GM18517 (cell line): ENCODE data around the gene HARS1.
A peak's percentile ranks its signal among the peaks of the same experiment; 100 is the strongest.
"Not testable (repeated sequence)": the region's sequence is repeated elsewhere in the genome, so short reads cannot be mapped to it uniquely, and the experiment has no call there.

Experiments
- ATAC-seq: cut with Tn5 transposase; IDR thresholded peaks from one replicate; pipeline ENCODE4 v1.9.1; 2021; ENCODE audit warnings: mild to moderate bottlenecking, moderate library complexity; ENCODE audit not compliant: unreplicated experiment

Gene HARS1, protein sequence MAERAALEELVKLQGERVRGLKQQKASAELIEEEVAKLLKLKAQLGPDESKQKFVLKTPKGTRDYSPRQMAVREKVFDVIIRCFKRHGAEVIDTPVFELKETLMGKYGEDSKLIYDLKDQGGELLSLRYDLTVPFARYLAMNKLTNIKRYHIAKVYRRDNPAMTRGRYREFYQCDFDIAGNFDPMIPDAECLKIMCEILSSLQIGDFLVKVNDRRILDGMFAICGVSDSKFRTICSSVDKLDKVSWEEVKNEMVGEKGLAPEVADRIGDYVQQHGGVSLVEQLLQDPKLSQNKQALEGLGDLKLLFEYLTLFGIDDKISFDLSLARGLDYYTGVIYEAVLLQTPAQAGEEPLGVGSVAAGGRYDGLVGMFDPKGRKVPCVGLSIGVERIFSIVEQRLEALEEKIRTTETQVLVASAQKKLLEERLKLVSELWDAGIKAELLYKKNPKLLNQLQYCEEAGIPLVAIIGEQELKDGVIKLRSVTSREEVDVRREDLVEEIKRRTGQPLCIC

DNA sequence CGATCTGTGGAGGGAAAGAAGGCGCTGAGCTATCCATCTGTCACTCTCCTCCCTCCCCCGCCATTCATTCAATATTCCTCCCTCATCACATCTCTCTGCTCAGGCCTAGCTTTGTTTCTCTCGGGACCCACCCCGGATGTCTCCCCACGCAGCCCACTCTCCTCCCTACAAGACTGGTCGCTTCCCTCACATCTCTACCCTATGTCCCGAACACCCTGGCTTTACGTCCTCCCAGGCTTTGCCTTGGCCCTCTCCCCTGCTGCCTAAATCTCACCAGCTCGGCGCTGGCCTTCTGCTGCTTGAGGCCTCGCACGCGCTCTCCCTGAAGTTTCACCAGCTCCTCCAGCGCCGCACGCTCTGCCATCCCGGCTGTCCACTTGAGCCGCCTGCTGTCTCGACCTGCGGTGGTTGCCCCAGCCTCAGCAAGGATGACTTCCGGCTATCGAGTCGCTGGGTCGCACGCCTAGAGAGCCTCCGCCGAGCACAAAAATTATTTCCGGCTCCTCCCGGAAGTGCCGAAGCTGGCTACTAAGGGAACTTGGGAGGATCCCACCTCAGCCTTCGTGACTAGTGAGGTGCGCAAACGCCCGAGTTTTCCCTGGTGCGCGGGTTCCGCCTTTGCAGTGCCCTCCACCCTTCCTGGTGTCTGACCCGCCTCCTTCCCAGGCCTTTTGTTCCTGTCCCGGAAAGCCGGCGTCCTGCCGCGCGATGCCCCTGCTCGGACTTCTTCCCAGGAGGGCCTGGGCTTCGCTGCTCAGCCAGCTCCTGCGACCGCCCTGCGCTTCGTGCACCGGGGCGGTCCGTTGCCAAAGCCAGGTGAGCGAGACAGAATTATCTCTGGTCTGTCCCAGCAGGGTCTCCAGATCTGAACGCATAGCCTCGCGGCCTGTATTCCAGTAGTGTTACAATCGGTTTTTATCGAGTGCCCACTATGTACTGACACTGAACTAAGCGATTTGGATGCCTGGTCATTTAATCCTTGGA lies at the start of gene HARS1, which contains the start of gene HARS2:
TSS of gene HARS1 (minus strand) at position 430 of the 984 bp plus-strand sequence. CDS start at position 364, 66 bp downstream.
TSS of gene HARS2 (plus strand) at position 515 of the 984 bp plus-strand sequence. CDS start at position 709, 194 bp downstream.
- ATAC-seq: peak; percentile 93

DNA sequence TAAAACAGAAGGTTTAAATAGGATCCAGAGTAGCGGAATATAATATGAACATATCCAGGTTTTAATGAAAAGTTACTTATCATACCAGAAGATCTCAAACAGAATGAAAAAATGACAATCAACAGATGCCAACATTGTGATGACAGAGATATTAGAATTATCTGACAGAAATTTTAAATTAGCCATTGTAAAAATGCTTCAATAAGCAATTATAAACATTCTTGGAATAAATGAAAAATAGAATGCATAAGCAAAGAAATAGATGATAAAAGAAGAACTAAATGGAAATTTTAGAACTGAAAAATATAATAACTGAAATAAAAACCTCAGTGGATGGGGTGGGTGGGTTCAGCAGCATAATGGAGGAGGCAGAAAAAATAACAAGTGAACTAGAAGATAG lies 46.3 kb upstream of the HARS1 start:
- ATAC-seq: no peak

DNA sequence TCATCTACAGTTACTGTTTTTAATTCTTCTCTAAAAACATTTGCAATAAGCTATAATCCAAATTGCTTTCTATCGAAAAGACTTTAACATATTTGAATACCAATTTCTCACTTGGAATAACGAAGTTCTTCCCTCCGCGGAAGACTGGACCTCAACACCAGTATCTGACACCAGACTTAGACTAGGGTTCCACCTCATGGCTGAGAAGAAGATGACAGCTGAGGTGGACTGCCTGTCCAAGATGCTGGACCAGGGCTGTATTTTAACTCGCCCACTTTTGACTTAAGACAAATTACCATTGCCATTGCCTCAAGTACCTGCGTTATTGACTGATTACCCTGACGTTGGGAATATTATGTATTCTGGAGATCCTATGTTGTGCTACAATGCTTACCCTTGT lies 43.2 kb upstream of the HARS1 start:
- ATAC-seq: no peak

DNA sequence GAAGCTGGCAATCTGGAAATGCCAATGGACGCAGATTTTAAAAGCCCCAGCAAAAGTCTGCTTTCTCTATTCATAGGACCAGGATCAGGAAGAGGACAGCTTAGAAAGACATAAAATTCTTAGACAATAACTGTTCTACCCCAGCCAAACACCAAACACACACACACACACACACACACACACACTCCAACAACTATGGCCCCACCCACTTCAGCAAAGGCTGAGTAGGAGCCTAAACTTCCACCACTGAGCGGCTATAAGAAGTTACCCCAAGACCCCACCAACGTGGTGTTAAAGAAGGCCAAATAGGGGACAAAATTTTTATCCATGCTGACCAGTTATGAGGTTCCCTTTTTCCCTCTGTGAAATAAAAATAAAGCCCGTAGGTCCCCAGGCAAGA lies 41.9 kb upstream of the HARS1 start:
- no peak for ATAC-seq

DNA sequence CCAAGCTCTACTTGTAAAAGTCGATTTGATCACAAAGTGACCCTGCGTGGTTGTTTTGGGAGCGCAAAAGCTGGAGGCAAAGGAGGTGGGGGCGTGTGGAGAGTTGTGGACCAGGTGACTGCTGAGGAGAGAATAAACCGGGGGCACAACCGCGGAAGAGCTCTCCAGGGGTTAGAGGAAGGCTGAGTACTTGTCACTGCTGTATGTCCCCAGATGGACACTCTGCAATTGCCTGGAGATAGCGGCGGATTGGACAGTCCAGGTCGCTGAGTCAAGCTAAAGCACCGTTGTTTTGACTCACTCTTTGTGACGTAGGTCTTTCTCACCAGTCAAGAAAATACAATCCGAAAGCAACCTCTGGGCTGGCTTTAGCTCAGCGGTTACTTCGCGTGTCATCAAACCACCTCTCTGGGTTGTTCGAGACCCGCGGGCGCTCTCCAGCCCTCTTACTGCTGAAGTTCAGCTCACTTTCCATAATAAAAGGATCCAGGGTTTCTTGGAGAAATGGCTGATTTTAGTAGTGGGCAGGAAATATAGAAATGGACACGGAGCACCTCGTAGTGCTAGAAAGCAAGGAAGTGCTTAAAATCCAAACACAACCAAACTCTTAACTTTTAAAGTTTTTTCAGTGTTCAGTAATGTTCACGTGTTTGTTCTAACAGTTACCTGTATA lies 34.8 kb upstream of the HARS1 start:
- peak; percentile 85 for ATAC-seq

DNA sequence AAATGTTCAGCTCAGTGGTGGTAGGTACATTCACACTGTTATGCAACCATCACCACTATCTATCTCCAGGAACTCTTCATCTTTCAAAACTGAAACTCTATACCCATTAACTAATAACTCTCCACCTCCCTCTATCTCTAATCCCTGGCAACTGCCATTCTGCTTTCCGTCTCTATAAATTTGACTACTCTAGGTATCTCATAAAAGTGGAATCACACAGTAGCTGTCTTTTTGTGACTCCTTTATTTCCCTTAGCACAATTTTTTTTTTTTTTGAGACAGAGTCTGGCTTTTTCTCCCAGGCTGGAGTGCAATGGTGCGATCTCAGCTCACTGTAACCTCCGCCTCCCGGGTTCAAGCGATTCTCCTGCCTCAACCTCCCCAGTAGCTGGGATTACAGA lies 30.2 kb upstream of the HARS1 start:
- not testable (repeated sequence) for ATAC-seq

DNA sequence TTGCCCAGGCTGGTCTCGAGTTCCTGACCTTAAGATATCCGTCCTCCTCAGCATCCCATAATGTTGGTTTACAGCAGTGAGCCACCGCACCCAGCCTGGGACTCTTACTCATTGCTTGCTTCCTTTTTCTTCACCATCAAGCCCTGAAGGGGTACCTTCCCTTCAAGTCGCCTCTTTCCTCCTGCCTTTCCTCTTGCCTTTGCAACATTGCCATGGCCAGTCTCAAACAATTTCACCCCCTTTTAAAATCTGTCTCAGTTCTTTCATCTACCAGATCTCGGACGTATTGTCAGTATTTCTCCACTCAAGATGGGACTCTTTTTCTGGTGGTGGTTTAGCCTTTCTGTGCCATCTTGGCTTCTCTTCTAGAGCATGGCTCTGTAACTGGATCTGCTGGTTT lies 29.6 kb upstream of the HARS1 start:
- ATAC-seq: not testable (repeated sequence)

DNA sequence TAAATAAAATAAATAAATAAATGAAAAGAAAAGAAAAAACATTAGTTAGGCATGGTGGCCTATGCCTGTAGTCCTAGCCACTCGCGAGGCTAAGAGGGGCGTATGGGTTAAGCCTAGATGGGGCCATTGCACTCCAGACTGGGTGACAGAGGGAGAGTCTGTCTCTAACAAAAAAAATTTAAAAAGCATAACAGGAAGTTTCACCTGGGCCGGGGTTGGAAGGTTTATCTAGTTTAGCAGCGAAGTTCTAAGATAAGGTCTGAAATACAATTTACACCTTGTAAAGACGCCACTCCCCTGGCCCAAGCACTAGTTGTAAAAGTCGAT lies 27.1 kb upstream of the HARS1 start:
- ATAC-seq: no peak

DNA sequence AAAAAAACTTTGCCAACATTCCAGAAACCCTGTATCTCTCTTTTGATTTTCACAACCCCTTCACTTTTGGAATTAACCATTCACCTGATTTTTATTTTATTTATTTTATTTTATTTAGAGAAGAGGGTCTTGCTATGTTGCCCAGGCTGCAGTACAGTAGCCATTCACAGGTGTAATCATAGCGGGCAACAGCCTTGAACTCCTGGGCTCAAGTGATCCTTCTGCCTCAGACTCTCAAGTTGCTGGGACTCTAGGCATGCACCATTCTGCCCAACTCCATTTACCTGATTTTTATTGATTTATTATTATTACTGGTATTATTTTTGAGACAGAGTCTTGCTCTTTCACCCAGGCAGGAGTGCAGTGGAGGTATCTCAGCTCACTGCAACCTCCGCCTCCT lies 25.1 kb upstream of the HARS1 start:
- ATAC-seq: not testable (repeated sequence)

DNA sequence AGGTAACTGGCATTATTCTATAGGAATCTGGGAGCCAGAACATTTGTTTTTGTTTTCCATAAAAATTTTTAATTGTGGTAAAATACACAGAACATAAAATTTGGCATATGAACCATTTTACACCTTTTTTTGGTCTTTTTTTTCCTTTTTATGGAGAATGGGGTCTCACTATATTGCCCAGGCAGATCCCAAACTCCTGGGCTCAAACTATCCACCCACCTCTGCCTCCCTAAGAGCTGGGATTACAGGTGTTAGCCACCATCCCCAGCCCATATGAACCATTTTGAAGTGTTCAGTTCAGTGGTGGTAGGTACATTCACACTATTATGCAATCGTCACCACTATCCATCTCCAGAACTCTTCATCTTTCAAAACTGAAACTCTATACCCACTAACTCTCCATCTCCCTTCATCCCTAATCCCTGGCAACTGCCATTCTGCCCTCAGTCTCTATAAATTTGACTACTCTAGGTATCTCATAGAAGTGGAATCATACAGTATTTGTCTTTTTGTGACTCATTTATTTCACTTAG lies 22.5 kb upstream of the HARS1 start:
- no peak for ATAC-seq

DNA sequence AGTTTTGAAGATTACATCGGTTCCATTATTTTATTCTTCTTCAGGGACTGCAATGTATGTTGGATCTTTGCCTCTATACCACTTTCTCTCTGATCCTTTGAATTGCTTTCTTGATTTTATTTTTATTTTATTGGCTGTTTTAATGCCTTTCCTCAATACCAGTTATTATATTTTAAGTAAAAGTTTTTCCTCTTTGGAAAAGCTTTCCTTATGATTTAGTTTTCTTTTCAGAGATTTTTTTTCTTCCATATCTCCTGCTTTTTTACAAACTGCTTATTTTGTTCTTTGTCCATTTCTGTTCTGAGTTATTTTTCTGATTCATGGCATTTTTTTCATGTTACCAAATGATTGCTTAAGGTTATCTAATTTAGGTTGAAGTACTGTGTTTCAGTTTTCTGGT lies 20.6 kb upstream of the HARS1 start:
- ATAC-seq: no peak

DNA sequence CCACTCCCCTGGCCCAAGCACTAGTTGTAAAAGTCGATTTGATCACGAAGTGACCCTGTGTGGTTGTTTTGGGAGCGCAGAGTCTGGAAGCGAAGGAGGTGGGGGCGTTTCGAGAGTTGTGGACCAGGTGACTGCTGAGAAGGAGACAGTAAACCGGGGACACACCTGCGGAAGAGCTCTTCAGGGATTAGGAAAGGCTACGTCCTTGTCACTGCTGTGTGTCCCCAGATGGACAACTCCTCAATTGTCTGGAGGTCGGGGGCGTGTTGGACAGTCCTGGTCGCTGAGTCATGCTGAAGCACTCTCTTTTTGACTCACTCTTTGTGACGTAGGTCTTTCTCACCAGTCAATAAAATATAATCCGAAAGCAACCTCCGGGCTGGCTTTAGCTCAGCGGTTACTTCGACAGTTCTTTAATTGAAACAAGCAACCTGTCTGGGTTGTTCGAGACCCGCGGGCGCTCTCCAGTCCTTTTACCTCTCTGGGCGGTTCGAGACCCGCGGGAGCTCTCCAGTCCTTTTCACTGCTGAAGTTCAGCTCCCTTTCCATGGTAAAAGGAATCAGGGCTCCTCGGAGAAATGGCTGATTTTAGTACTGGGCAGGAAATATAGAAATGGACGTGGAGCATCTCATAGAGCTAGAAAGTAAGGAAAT lies 19.9 kb upstream of the HARS1 start:
- ATAC-seq: peak; percentile 93

DNA sequence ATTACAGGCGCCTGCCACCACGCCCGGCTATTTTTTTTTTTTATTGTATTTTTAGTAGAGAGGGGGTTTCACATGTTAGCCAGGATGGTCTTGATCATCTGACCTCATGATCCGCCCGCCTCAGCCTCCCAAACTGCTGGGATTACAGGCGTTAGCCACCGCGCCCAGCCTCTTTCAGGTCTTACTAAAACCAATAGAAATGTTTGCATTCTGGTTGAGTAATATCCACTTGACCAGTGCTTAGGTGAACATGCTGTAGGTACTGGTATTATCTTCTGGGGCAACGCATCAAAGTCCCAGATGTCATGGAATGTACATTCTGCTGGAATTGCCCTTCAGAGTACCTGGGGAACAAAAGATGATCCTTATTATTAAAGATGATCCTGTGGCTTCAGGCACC lies 17.6 kb upstream of the HARS1 start:
- ATAC-seq: not testable (repeated sequence)

DNA sequence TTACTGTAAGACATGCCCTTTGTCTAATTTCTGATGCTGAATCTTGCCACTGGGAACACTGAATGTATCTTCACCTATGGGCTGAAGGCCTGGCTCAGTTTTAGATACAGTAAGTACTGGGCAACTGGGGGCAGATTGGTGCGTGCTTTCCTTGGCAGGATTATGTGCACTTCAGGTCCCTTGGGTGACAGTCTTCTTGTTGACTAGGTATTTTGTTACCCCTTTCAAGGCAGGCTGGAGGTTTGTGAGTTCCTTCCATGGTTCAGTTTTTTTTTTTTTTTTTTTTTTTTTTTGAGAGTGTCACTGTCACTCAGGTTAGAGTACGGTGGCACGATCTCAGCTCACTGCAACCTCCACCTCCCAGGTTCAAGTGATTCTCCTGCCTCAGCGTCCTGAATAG lies 16.6 kb upstream of the HARS1 start:
- ATAC-seq: no peak

DNA sequence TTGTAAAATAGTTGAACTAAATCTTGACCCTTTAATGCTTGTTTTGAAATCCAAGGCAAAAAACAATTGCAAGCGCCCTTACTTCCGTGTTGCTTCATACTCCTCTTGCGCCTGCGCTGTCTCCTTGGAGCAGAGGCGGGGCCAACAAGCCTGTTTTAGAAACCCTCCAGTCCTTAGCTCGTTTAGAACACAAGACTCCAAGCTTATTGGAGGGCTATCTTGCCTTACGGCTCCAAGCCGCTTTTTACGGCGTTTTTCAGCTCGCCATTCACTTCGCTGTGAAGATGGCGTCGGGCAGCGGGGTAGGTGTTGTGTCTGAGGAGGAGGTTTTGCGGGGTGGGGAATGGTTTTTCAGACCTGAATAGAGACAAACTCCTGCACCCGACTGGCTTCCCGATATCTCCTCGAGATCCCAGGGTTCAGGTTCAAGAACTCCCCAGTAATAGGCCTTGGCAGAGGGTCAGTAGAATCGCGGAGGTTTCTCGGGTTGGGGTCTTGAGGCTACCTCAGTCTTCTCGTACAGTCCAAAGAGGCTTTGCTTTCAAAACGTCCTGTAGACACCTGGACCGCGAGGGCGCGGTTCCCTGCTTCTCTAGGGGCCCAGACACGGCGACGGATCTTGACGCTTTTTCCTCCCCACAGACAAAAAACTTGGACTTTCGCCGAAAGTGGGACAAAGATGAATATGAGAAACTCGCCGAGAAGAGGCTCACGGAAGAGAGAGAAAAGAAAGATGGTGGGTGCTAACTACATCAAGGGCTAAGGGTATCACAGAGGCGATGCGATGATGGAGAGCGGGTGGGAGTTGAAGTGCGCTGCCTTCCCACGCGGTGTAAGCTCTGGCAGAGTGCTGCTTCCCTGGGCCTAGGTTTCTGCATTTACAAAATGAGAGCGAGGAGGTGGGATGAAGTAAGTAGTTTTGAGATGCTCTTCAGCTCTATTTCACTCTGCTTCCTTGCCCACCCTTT lies 9.3 kb upstream of the HARS1 start, which contains the start of gene ZMAT2:
TSS of gene ZMAT2 (plus strand) at position 271 of the 968 bp plus-strand sequence. CDS start at position 285, 14 bp downstream.
- ATAC-seq: peak; percentile 91

DNA sequence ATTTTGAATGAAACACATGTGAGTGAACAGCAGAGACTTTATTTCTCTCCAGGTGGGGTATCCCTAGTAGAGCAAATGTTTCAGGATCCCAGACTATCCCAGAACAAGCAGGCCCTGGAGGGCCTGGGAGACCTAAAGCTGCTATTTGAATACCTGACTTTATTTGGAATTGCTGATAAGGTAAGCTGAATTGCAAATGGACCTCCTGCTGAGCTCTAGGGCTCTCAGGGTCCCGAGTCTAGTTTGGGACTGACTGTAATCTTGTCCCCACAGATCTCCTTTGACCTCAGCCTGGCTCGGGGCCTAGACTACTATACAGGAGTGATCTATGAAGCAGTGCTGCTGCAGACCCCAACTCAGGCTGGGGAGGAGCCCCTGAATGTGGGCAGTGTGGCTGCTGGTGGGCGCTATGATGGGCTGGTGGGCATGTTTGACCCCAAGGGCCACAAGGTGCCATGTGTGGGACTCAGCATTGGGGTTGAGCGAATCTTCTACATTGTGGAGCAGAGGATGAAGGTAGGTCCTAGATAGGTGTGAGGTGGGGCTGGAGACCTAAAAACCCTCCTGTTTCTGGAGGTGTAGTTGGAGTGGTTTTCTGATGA lies 5.8 kb upstream of the HARS1 start:
- ATAC-seq: no peak

DNA sequence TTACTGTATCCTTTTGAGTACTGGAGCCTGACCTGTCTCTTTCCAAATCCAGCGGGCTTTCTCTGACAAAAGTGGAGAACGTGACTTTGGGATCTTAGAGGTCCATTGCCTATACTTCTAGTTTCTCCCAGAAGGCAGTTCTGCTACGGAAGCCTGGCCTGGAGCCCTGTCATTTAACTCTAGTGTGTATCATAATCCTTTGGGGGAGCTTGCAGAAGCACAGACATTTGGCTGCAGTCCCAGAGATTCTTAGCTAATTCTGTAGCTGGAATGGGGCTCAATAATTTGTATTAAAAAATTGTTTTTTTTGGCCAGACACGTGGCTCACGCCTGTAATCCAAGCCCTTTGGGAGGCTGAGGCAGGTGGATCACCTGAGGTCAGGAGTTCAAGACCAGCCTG lies 3.1 kb upstream of the HARS1 start:
- no peak for ATAC-seq

DNA sequence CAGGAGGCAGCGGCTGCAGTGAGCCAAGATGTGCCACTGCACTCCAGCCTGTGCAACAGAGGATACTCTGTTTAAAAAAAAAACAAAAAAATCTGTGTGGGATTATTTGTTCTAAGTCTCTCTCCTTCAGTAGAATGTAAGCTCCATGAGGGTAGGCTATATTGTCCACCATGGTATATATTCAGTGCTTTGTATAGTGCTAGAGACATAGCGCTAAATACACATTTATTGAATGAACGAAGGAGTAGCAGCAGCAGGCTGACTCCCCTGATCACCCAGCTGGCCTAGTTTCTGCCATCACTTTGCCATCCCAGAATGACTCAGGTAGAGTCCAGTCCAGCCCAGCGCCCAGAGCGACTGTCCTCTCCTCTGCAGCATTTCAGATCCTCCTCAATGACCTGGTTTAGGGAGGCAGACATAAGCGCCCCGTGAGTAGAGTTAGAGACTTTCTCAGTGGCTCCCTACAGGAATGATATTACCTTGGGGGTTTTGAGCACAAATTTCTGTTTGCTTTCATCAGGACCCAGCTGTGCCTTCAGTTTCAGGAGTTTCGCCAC lies 716 bp downstream of the HARS1 start:
- no peak for ATAC-seq
